ENCODE data around the gene TBR1.

GRCh38 chr2:161474920-161475319 lies 58.8 kb downstream of the TBR1 start:
- TF ChIP-seq POLR2AphosphoS5 (IDR thresholded peaks at IDR 0.05; ENCODE audit: insufficient read depth, low read depth, low read length), result no peak
- no peak for TF ChIP-seq CTCF (IDR thresholded peaks at IDR 0.05; ENCODE audit: extremely low read depth in 1 of 2, insufficient read depth in 1 of 2, low read depth in 1 of 2, low read length in 2 of 2)
- no peak for TF ChIP-seq EZH2 (IDR thresholded peaks at IDR 0.05; ENCODE audit: borderline replicate concordance, low read depth, low read length, severe bottlenecking)
- TF ChIP-seq POLR2A (IDR thresholded peaks at IDR 0.05; ENCODE audit: low read depth, low read length), result no peak
- no peak for TF ChIP-seq JUN (IDR thresholded peaks at IDR 0.05; ENCODE audit: borderline replicate concordance, insufficient read depth, insufficient read length, low read depth)
- no peak for TF ChIP-seq GATA2 (IDR thresholded peaks at IDR 0.05; ENCODE audit: insufficient read depth, insufficient read length, low read depth, low read length)

All from endothelial cell of umbilical vein (primary cell).